Stimulated activated CD8-positive, alpha-beta memory T cell treated with anti-CD3 and anti-CD28 coated beads, Interleukin-15, amount 100 ng/mL, for 48 hours (primary cell): ENCODE data around the gene REEP3.
"Not testable (repeated sequence)": the region's sequence is repeated elsewhere in the genome, so short reads cannot be mapped to it uniquely, and the experiment has no call there.

ENCODE experiments used
- DNase-seq, 2 donors: peaks; one replicate each; pipeline ENCODE4 v3.0.0-alpha.2; 2020; ENCODE audit warnings: low read depth in 2 of 2

The REEP3 gene

GRCh38 chr10:63630085-63630930 lies 109.1 kb downstream of the REEP3 start:
- peak; percentile 64 to 68 for DNase-seq

GRCh38 chr10:63630931-63631680 lies 109.9 kb downstream of the REEP3 start:
- DNase-seq: no peak

GRCh38 chr10:63631991-63632390 lies 110.8 kb downstream of the REEP3 start:
- no peak for DNase-seq

GRCh38 chr10:63633677-63634487 lies 112.7 kb downstream of the REEP3 start:
- DNase-seq: no peak

GRCh38 chr10:63634488-63635065 lies 113.4 kb downstream of the REEP3 start:
- no peak for DNase-seq

GRCh38 chr10:63636812-63637211 lies 115.6 kb downstream of the REEP3 start:
- DNase-seq: no peak

GRCh38 chr10:63637901-63638327 lies 116.7 kb downstream of the REEP3 start:
- DNase-seq: no peak

GRCh38 chr10:63641366-63641765 lies 120.2 kb downstream of the REEP3 start:
- no peak for DNase-seq

- DNase-seq: no peak
Measured at GRCh38 chr10:63641799-63642198, 120.6 kb downstream of the REEP3 start.

- DNase-seq: no peak
Measured at GRCh38 chr10:63642808-63643207, 121.6 kb downstream of the REEP3 start.

- DNase-seq: no peak
Measured at GRCh38 chr10:63644418-63645142, 123.4 kb downstream of the REEP3 start.

GRCh38 chr10:63645195-63645594 lies 124.0 kb downstream of the REEP3 start:
- DNase-seq: no peak

GRCh38 chr10:63646491-63646890 lies 125.3 kb downstream of the REEP3 start:
- no peak for DNase-seq

- DNase-seq: no peak
Measured at GRCh38 chr10:63651864-63652263, 130.7 kb downstream of the REEP3 start.

GRCh38 chr10:63653747-63654146 lies 132.5 kb downstream of the REEP3 start:
- DNase-seq: no peak

- no peak for DNase-seq
Measured at GRCh38 chr10:63657761-63658160, 136.6 kb downstream of the REEP3 start.

- not testable (repeated sequence) for DNase-seq
Measured at GRCh38 chr10:63660941-63661340, 139.7 kb downstream of the REEP3 start.

GRCh38 chr10:63661347-63661746 lies 140.1 kb downstream of the REEP3 start:
- DNase-seq: no peak

- no peak for DNase-seq
Measured at GRCh38 chr10:63664341-63664885, 143.2 kb downstream of the REEP3 start.

- not testable (repeated sequence) for DNase-seq
Measured at GRCh38 chr10:63665006-63665580, 143.9 kb downstream of the REEP3 start.
